ENCODE measurements around the gene COMMD8.

COMMD8 gene

GRCh38 chr4:47469951-47470350 lies 6.4 kb upstream of the COMMD8 start:
- Histone ChIP-seq H3K36me3 (ENCODE audit: control insufficient read depth, insufficient read depth, low read length) (no peaks in the 10 kb centered on the region), H3K4me1 (no peaks in the 10 kb centered on the region), H3K27ac (no peak overlapping the region), H3K4me2 (ENCODE audit: low read length) (no peak overlapping the region), H3K9me3 (ENCODE audit: control insufficient read depth, low read length) (no peaks in the 10 kb centered on the region), H3K27me3 (ENCODE audit: control insufficient read depth, insufficient read depth, low read length) (no peaks in the 10 kb centered on the region), H3K9ac (no peak overlapping the region), H2AFZ (no peak overlapping the region), H3K4me3 (ENCODE audit: low read depth, low read length) (no peak overlapping the region), H3K79me2 (no peaks in the 10 kb centered on the region)
- no peak for TF ChIP-seq CTCF (IDR thresholded peaks at IDR 0.05)

GRCh38 chr4:47468706-47469365 lies 5.3 kb upstream of the COMMD8 start:
- H3K4me1 ChIP-seq = peaks cover 1% of the 10 kb centered on the region
- no peak overlapping the region for H2AFZ ChIP-seq
- H3K36me3 ChIP-seq (ENCODE audit: control insufficient read depth, insufficient read depth, low read length) = no peaks in the 10 kb centered on the region
- TF ChIP-seq CTCF (IDR thresholded peaks at IDR 0.05) = no peak
- H3K9ac ChIP-seq = no peak overlapping the region
- no peaks in the 10 kb centered on the region for H3K9me3 ChIP-seq (ENCODE audit: control insufficient read depth, low read length)
- H3K27me3 ChIP-seq (ENCODE audit: control insufficient read depth, insufficient read depth, low read length) = no peaks in the 10 kb centered on the region
- H3K4me3 ChIP-seq (ENCODE audit: low read depth, low read length) = no peak overlapping the region
- H3K27ac ChIP-seq = no peak overlapping the region
- H3K4me2 ChIP-seq (ENCODE audit: low read length) = no peak overlapping the region
- H3K79me2 ChIP-seq = no peaks in the 10 kb centered on the region

GRCh38 chr4:47466056-47466785 lies 2.7 kb upstream of the COMMD8 start:
- Histone ChIP-seq H3K9ac (no peak overlapping the region), H3K79me2 (no peaks in the 10 kb centered on the region), H3K9me3 (ENCODE audit: control insufficient read depth, low read length) (no peaks in the 10 kb centered on the region), H3K4me3 (ENCODE audit: low read depth, low read length) (no peak overlapping the region), H3K4me2 (ENCODE audit: low read length) (no peak overlapping the region), H2AFZ (no peak overlapping the region), H3K27me3 (ENCODE audit: control insufficient read depth, insufficient read depth, low read length) (no peaks in the 10 kb centered on the region), H3K27ac (no peak overlapping the region), H3K4me1 (peaks cover 2% of the 10 kb centered on the region), H3K36me3 (ENCODE audit: control insufficient read depth, insufficient read depth, low read length) (no peaks in the 10 kb centered on the region)
- no peak for TF ChIP-seq CTCF (IDR thresholded peaks at IDR 0.05)

GRCh38 chr4:47465004-47465403 lies 1.5 kb upstream of the COMMD8 start:
- H3K4me2 ChIP-seq (ENCODE audit: low read length) = no peak overlapping the region
- no peak overlapping the region for H2AFZ ChIP-seq
- no peaks in the 10 kb centered on the region for H3K27me3 ChIP-seq (ENCODE audit: control insufficient read depth, insufficient read depth, low read length)
- H3K4me3 ChIP-seq (ENCODE audit: low read depth, low read length) = no peak overlapping the region
- H3K4me1 ChIP-seq = peaks cover 2% of the 10 kb centered on the region
- H3K9me3 ChIP-seq (ENCODE audit: control insufficient read depth, low read length) = no peaks in the 10 kb centered on the region
- no peak overlapping the region for H3K27ac ChIP-seq
- no peaks in the 10 kb centered on the region for H3K79me2 ChIP-seq
- H3K36me3 ChIP-seq (ENCODE audit: control insufficient read depth, insufficient read depth, low read length) = no peaks in the 10 kb centered on the region
- TF ChIP-seq CTCF (IDR thresholded peaks at IDR 0.05) = no peak
- H3K9ac ChIP-seq = no peak overlapping the region

All from parathyroid adenoma (tissue), 2 donors.